NOMO-1 (cell line): ENCODE results near the gene RAB36.

Experiments used
- DNase-seq, 2 experiments: peaks; one replicate each; lab custom pipeline; 2025; ENCODE audit not compliant: unreplicated experiment in 2 of 2; lab: John Stamatoyannopoulos, UW

Gene RAB36

GRCh38 chr22:23120415-23120899 is 24.8 kb upstream of the RAB36 start:
- no peak for DNase-seq

- no peak for DNase-seq
Measured at GRCh38 chr22:23121000-23121421, 24.3 kb upstream of the RAB36 start.

- DNase-seq = peak in 1 of 2 experiments; percentile 46
Measured at GRCh38 chr22:23121424-23121823, 23.9 kb upstream of the RAB36 start.

GRCh38 chr22:23122216-23122957 is 22.9 kb upstream of the RAB36 start:
- DNase-seq = no peak

GRCh38 chr22:23122992-23123803 is 22.1 kb upstream of the RAB36 start:
- no peak for DNase-seq

- DNase-seq = no peak
Measured at GRCh38 chr22:23123804-23124254, 21.4 kb upstream of the RAB36 start.

- no peak for DNase-seq
Measured at GRCh38 chr22:23124611-23125511, 20.4 kb upstream of the RAB36 start.

- no peak for DNase-seq
Measured at GRCh38 chr22:23125512-23126103, 19.7 kb upstream of the RAB36 start.

- no peak for DNase-seq
Measured at GRCh38 chr22:23126165-23127054, 18.9 kb upstream of the RAB36 start.

GRCh38 chr22:23127055-23127756 is 18.1 kb upstream of the RAB36 start:
- DNase-seq = no peak

- no peak for DNase-seq
Measured at GRCh38 chr22:23127788-23128187, 17.5 kb upstream of the RAB36 start.

GRCh38 chr22:23128269-23129108 is 16.8 kb upstream of the RAB36 start:
- peak; percentile 29 to 54 for DNase-seq

GRCh38 chr22:23129149-23129548 is 16.1 kb upstream of the RAB36 start:
- DNase-seq = no peak

GRCh38 chr22:23130697-23131096 is 14.6 kb upstream of the RAB36 start:
- no peak for DNase-seq

GRCh38 chr22:23131931-23132330 is 13.3 kb upstream of the RAB36 start:
- no peak for DNase-seq

GRCh38 chr22:23132376-23133091 is 12.7 kb upstream of the RAB36 start:
- DNase-seq = no peak

GRCh38 chr22:23133922-23134321 is 11.4 kb upstream of the RAB36 start:
- no peak for DNase-seq
